MM.1S (cell line): ENCODE data around the gene GAA.
"Not testable (repeated sequence)": the region's sequence is repeated elsewhere in the genome, so short reads cannot be mapped to it uniquely, and the experiment has no call there.

ENCODE experiments used
- DNase-seq: peaks from one replicate; pipeline ENCODE4 v3.0.0-alpha.2; 2015
- H2AFZ ChIP-seq: fragments of 300-600 bp; sonication (generic); 2 replicates; pipeline ENCODE4 v1.6.0; 2016; ENCODE audit warnings: antibody characterized with exemption, low read length
- H3F3A ChIP-seq: fragments of 300-600 bp; sonication (generic); 2 replicates; pipeline ENCODE4 v1.6.1; 2016; ENCODE audit warnings: mild to moderate bottlenecking, antibody characterized with exemption, low read length, moderate library complexity, mixed read lengths; ENCODE audit not compliant: insufficient read depth
- H3K27ac ChIP-seq: fragments of 300-600 bp; sonication (generic); 2 replicates; pipeline ENCODE4 v1.5.1; 2016; ENCODE audit warnings: mild to moderate bottlenecking, low read length
- H3K27me3 ChIP-seq: fragments of 300-600 bp; sonication (generic); replicated peaks from 2 replicates; pipeline ENCODE4 v1.6.0; 2016; ENCODE audit warnings: low read length; ENCODE audit not compliant: insufficient read depth
- H3K36me3 ChIP-seq: fragments of 300-600 bp; sonication (generic); replicated peaks from 2 replicates; pipeline ENCODE4 v1.6.1; 2016; ENCODE audit warnings: mild to moderate bottlenecking, low read length, mixed read lengths; ENCODE audit not compliant: insufficient read depth
- H3K4me1 ChIP-seq: fragments of 300-600 bp; sonication (generic); 2 replicates; pipeline ENCODE4 v1.6.1; 2016; ENCODE audit warnings: low read length, mixed read lengths
- H3K4me2 ChIP-seq: fragments of 300-600 bp; sonication (generic); 2 replicates; pipeline ENCODE4 v1.6.0; 2016; ENCODE audit warnings: low read depth, low read length
- H3K4me3 ChIP-seq: fragments of 300-600 bp; sonication (generic); 2 replicates; pipeline ENCODE4 v1.5.1; 2016; ENCODE audit warnings: low read length, mixed read lengths
- H3K79me2 ChIP-seq: fragments of 300-600 bp; sonication (generic); 2 replicates; pipeline ENCODE4 v1.6.1; 2016; ENCODE audit warnings: mixed run types, low read length, mixed read lengths
- H3K9ac ChIP-seq: fragments of 300-600 bp; sonication (generic); 2 replicates; pipeline ENCODE4 v1.6.1; 2016; ENCODE audit warnings: low read length, mixed read lengths
- H3K9me2 ChIP-seq: fragments of 300-600 bp; sonication (generic); replicated peaks from 2 replicates; pipeline ENCODE4 v1.6.1; 2016; ENCODE audit warnings: mild to moderate bottlenecking, low read length, mixed read lengths; ENCODE audit not compliant: insufficient read depth
- H3K9me3 ChIP-seq: fragments of 300-600 bp; sonication (generic); replicated peaks from 2 replicates; pipeline ENCODE4 v1.6.1; 2016; ENCODE audit warnings: mild to moderate bottlenecking, low read length, mixed read lengths; ENCODE audit not compliant: insufficient read depth
- H4K20me1 ChIP-seq: fragments of 300-600 bp; sonication (generic); 2 replicates; pipeline ENCODE4 v1.6.1; 2016; ENCODE audit warnings: mild to moderate bottlenecking, low read length, moderate library complexity, mixed read lengths; ENCODE audit not compliant: insufficient read depth
- CTCF ChIP-seq: fragments of 300-600 bp; sonication (generic); IDR thresholded peaks from 2 replicates; pipeline ENCODE4 v1.5.1; 2016; ENCODE audit warnings: antibody characterized with exemption, low read length, mixed read lengths
- EZH2 ChIP-seq: fragments of 300-600 bp; sonication (generic); optimal IDR thresholded peaks from 2 replicates; pipeline ENCODE3; 2017; ENCODE audit warnings: low read depth, mild to moderate bottlenecking, antibody characterized with exemption, low read length, mixed read lengths
- EZH2phosphoT487 ChIP-seq: fragments of 300-600 bp; sonication (generic); IDR thresholded peaks from 2 replicates; pipeline ENCODE4 v1.6.1; 2018; ENCODE audit warnings: antibody characterized with exemption, low read length

The GAA gene

GRCh38 chr17:80153004-80153403, 51.6 kb downstream of the GAA start:
- H3K9me3 ChIP-seq, result no peaks in the 10 kb centered on the region
- peaks cover 3% of the 10 kb centered on the region; the same call in 1 of the 2 replicates for H3K79me2 ChIP-seq
- no peak for TF ChIP-seq CTCF
- no peak overlapping the region for H2AFZ ChIP-seq
- H3K4me1 ChIP-seq, result no peaks in the 10 kb centered on the region
- no peak overlapping the region for H3K4me2 ChIP-seq
- no peaks in the 10 kb centered on the region for H3K36me3 ChIP-seq
- no peaks in the 10 kb centered on the region for H3K27me3 ChIP-seq
- H4K20me1 ChIP-seq, result no peaks in the 10 kb centered on the region
- no peak overlapping the region for H3K9ac ChIP-seq
- no peak overlapping the region for H3K27ac ChIP-seq
- DNase-seq, result no peak
- H3K9me2 ChIP-seq, result no peaks in the 10 kb centered on the region
- H3K4me3 ChIP-seq, result no peak overlapping the region
- H3F3A ChIP-seq, result no peaks in the 10 kb centered on the region

- Histone ChIP-seq H3K27me3 (peaks cover 4% of the 10 kb centered on the region; the same call in 1 of the 2 replicates), H3K4me1 (no peaks in the 10 kb centered on the region), H3K4me2 (no peak overlapping the region), H3K27ac (no peak overlapping the region), H3K4me3 (no peak overlapping the region), H3F3A (no peaks in the 10 kb centered on the region), H3K36me3 (no peaks in the 10 kb centered on the region), H3K79me2 (no peaks in the 10 kb centered on the region), H2AFZ (no peak overlapping the region), H3K9me2 (no peaks in the 10 kb centered on the region), H4K20me1 (no peaks in the 10 kb centered on the region), H3K9me3 (no peaks in the 10 kb centered on the region), H3K9ac (no peak overlapping the region)
- TF ChIP-seq CTCF (no peak), EZH2phosphoT487 (no peak)
- no peak for DNase-seq
Measured at GRCh38 chr17:80154166-80154565, 52.8 kb downstream of the GAA start.

- H3K79me2 ChIP-seq, H2AFZ ChIP-seq, H3K9me3 ChIP-seq, H3K9me2 ChIP-seq, H3K27me3 ChIP-seq, H3K4me2 ChIP-seq, H3K36me3 ChIP-seq, H4K20me1 ChIP-seq, H3K27ac ChIP-seq, H3F3A ChIP-seq, H3K9ac ChIP-seq, DNase-seq, H3K4me3 ChIP-seq, H3K4me1 ChIP-seq: not testable (repeated sequence)
Measured at GRCh38 chr17:80155600-80155999, 54.2 kb downstream of the GAA start.

GRCh38 chr17:80158846-80159245, 57.5 kb downstream of the GAA start:
- Histone ChIP-seq H3K9ac (no peak overlapping the region), H2AFZ (no peak overlapping the region), H3F3A (no peaks in the 10 kb centered on the region), H3K4me1 (no peaks in the 10 kb centered on the region), H3K9me2 (no peaks in the 10 kb centered on the region), H3K27me3 (peaks cover 11% of the 10 kb centered on the region), H3K27ac (no peak overlapping the region), H3K4me2 (no peak overlapping the region), H3K9me3 (no peaks in the 10 kb centered on the region), H3K79me2 (no peaks in the 10 kb centered on the region), H4K20me1 (no peaks in the 10 kb centered on the region), H3K4me3 (no peak overlapping the region), H3K36me3 (no peaks in the 10 kb centered on the region)
- DNase-seq, result no peak
- TF ChIP-seq EZH2phosphoT487 (no peak), EZH2 (no peak), CTCF (no peak)
